OCI-LY3 (cell line): ENCODE data around the gene MFSD2A.
"Not testable (repeated sequence)": the region's sequence is repeated elsewhere in the genome, so short reads cannot be mapped to it uniquely, and the experiment has no call there.

Experiments used
- H2AFZ ChIP-seq: fragments of 200-600, 300-600 bp; shearing (Covaris generic); 2 replicates; pipeline ENCODE4 v1.6.0; 2014; ENCODE audit warnings: antibody characterized with exemption, low read depth, low read length
- H3K27ac ChIP-seq: fragments of 200-600, 300-600 bp; sonication (generic); 2 replicates; pipeline ENCODE4 v1.5.1; 2014; ENCODE audit warnings: mild to moderate bottlenecking, low read length, moderate library complexity, mixed read lengths
- H3K27me3 ChIP-seq: fragments of 200-600, 300-600 bp; sonication (generic); 2 replicates; pipeline ENCODE4 v1.6.1; 2014; ENCODE audit warnings: low read depth, low read length, mixed read lengths
- H3K36me3 ChIP-seq: fragments of 200-600, 300-600 bp; sonication (generic); replicated peaks from 2 replicates; pipeline ENCODE3; 2014; ENCODE audit warnings: low read depth, low read length, mixed read lengths
- H3K4me1 ChIP-seq: fragments of 300-600, 200-600 bp; sonication (generic); 2 replicates; pipeline ENCODE4 v1.6.1; 2014; ENCODE audit warnings: low read length, mixed read lengths
- H3K4me2 ChIP-seq: fragments of 200-600, 300-600 bp; sonication (generic); 2 replicates; pipeline ENCODE4 v1.6.1; 2014; ENCODE audit warnings: low read length, mixed read lengths
- H3K4me3 ChIP-seq: fragments of 300-600, 200-600 bp; sonication (generic); 2 replicates; pipeline ENCODE4 v1.5.1; 2014; ENCODE audit warnings: antibody characterized with exemption, mild to moderate bottlenecking, low read length, moderate library complexity
- H3K79me2 ChIP-seq: fragments of 300-600, 200-600 bp; shearing (Covaris generic); 2 replicates; pipeline ENCODE4 v1.6.1; 2014; ENCODE audit warnings: mild to moderate bottlenecking, low read length, mixed read lengths
- H3K9ac ChIP-seq: fragments of 300-600, 200-600 bp; shearing (Covaris generic); 2 replicates; pipeline ENCODE4 v1.6.0; 2014; ENCODE audit warnings: mild to moderate bottlenecking, low read length, moderate library complexity
- H3K9me3 ChIP-seq: fragments of 200-600, 300-600 bp; shearing (Covaris generic); 2 replicates; pipeline ENCODE4 v1.6.1; 2014; ENCODE audit warnings: low read length, mixed read lengths; ENCODE audit not compliant: insufficient read depth
- H4K20me1 ChIP-seq: fragments of 200-600, 300-600 bp; sonication (generic); 2 replicates; pipeline ENCODE4 v1.6.1; 2016; ENCODE audit warnings: low read length, mixed read lengths; ENCODE audit not compliant: insufficient read depth
- EZH2phosphoT487 ChIP-seq: fragments of 200-600 bp; shearing (Covaris generic); IDR thresholded peaks from 2 replicates; pipeline ENCODE4 v1.6.1; 2018; ENCODE audit warnings: antibody characterized with exemption, mixed run types, low read depth
- TF ChIP-seq, protein P1 (sequence below): fragments of 200-600, 300-600 bp; sonication (generic); IDR thresholded peaks from 2 replicates; pipeline ENCODE4 v1.5.1; 2014; ENCODE audit warnings: antibody characterized with exemption, low read length, low read depth

Gene MFSD2A

GRCh38 chr1:39981945-39982344, 27.0 kb downstream of the MFSD2A start:
- Histone ChIP-seq H2AFZ (no peak overlapping the region), H3K4me2 (no peak overlapping the region), H3K9me3 (no peaks in the 10 kb centered on the region), H3K79me2 (no peaks in the 10 kb centered on the region), H3K4me1 (peaks cover 10% of the 10 kb centered on the region), H3K4me3 (no peak overlapping the region), H4K20me1 (no peaks in the 10 kb centered on the region), H3K27ac (no peak overlapping the region), H3K27me3 (no peaks in the 10 kb centered on the region), H3K9ac (no peak overlapping the region), H3K36me3 (no peaks in the 10 kb centered on the region)
- TF ChIP-seq EZH2phosphoT487 = no peak
- TF ChIP-seq, protein P1, sequence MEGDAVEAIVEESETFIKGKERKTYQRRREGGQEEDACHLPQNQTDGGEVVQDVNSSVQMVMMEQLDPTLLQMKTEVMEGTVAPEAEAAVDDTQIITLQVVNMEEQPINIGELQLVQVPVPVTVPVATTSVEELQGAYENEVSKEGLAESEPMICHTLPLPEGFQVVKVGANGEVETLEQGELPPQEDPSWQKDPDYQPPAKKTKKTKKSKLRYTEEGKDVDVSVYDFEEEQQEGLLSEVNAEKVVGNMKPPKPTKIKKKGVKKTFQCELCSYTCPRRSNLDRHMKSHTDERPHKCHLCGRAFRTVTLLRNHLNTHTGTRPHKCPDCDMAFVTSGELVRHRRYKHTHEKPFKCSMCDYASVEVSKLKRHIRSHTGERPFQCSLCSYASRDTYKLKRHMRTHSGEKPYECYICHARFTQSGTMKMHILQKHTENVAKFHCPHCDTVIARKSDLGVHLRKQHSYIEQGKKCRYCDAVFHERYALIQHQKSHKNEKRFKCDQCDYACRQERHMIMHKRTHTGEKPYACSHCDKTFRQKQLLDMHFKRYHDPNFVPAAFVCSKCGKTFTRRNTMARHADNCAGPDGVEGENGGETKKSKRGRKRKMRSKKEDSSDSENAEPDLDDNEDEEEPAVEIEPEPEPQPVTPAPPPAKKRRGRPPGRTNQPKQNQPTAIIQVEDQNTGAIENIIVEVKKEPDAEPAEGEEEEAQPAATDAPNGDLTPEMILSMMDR = no peak

GRCh38 chr1:39984480-39984879, 29.5 kb downstream of the MFSD2A start:
- H3K4me1 ChIP-seq = peaks cover 10% of the 10 kb centered on the region
- H3K4me3 ChIP-seq, H3K27me3 ChIP-seq, H3K4me2 ChIP-seq, H4K20me1 ChIP-seq, H3K36me3 ChIP-seq, H3K9me3 ChIP-seq, H3K9ac ChIP-seq, H3K27ac ChIP-seq, H3K79me2 ChIP-seq, H2AFZ ChIP-seq: not testable (repeated sequence)

- H3K4me1 ChIP-seq = peaks cover 14% of the 10 kb centered on the region
- TF ChIP-seq EZH2phosphoT487 = no peak
- TF ChIP-seq, protein P1 = no peak
- H4K20me1 ChIP-seq = no peaks in the 10 kb centered on the region
- no peak overlapping the region for H2AFZ ChIP-seq
- no peak overlapping the region for H3K27ac ChIP-seq
- H3K27me3 ChIP-seq = no peaks in the 10 kb centered on the region
- H3K4me2 ChIP-seq = no peak overlapping the region
- H3K79me2 ChIP-seq = no peaks in the 10 kb centered on the region
- H3K9ac ChIP-seq = no peak overlapping the region
- H3K9me3 ChIP-seq = no peaks in the 10 kb centered on the region
- H3K4me3 ChIP-seq = no peak overlapping the region
- H3K36me3 ChIP-seq = no peaks in the 10 kb centered on the region
Observed at GRCh38 chr1:39984951-39985350, 30.0 kb downstream of the MFSD2A start.

GRCh38 chr1:39987869-39988268, 32.9 kb downstream of the MFSD2A start:
- no peaks in the 10 kb centered on the region for H3K79me2 ChIP-seq

More at GRCh38 chr1:39987869-39988268, 32.9 kb downstream of the MFSD2A start:
- Histone ChIP-seq H3K27me3 (no peaks in the 10 kb centered on the region), H4K20me1 (no peaks in the 10 kb centered on the region), H3K27ac (no peak overlapping the region), H3K9ac (no peak overlapping the region), H3K36me3 (no peaks in the 10 kb centered on the region), H2AFZ (no peak overlapping the region), H3K9me3 (no peaks in the 10 kb centered on the region), H3K4me3 (no peak overlapping the region), H3K4me2 (no peak overlapping the region), H3K4me1 (peaks cover 14% of the 10 kb centered on the region)
- TF ChIP-seq EZH2phosphoT487 = no peak
- TF ChIP-seq, protein P1 = no peak
